NCI-H82 treated with DMSO at 0.1 percent for 48 hours (cell line): ENCODE measurements around the gene CCDC12.
"Not testable (repeated sequence)": the region's sequence is repeated elsewhere in the genome, so short reads cannot be mapped to it uniquely, and the experiment has no call there.

Source experiments
- DNase-seq: peaks from one replicate; lab custom pipeline; 2025; ENCODE audit not compliant: unreplicated experiment; lab: John Stamatoyannopoulos, UW

CCDC12 gene

DNA sequence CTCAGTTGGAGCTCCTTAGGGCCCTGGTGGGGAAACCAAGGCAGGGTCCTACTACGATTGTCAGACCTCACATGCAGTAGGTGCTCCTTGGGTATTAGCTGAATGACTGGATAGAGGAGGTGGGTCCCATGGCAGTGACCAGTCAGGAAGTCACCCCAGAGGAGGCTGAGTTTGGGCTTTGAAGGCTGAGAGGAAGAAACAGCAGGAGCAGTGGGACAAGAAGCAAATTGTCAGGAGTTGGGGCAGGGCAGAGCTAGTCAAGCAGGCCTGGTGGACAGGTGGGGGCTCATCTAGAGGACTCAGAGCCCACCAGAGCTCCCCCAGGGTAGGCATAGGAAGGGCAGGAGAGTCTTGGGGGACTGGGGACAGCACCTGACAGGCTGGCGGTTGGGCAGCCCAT, 6.0 kb upstream of the CCDC12 start:
- no peak for DNase-seq

- no peak for DNase-seq
Measured at GRCh38 chr3:46981932-46982471, 5.5 kb upstream of the CCDC12 start.

GRCh38 chr3:46979958-46980497, 3.5 kb upstream of the CCDC12 start:
- DNase-seq: no peak

DNA sequence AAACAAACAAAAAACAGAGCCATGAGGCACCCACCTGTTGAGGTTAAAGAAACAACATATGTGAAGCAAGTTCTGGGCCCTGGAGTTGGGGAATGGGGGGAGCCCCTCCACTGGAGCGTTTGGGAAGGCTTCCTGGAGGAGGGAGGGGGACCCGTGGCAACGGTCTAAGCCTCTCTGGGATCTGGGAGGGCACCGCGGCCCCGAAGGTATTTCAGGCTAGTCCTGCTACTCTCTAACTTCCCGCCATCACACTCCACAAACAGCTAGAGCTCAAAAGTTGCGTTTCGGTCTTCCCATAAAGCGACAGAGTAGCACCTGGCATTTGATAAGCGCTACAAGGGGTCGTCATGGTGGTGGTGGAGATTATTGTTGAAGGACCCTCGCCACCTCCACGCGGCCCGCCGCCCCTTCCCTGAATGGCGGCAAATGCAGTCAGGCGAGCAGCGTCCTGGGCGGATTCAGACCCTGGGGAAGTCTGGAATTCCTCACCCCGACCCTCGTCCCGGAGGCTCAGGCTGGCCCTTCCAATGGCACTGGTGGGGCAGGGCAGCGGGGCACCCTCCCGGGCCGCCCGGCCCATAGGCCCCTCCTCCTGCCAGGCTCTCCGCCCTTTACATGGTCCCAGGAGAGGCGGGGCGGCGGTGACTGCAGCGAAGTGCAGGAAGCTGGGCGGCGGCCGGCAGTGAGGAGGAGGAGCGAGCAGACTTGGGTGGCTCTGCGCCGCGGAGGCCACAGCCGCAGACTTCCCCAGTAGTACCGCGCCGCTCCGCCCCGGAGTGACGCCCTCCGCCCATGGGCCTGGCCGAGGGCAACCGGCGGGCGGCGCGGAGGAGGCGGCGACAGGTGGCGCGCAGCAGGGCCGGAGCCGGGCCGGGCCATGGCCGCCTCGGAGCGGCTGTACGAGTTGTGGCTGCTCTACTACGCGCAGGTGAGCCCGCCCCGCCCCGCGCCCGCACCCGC, 2.7 kb upstream of the CCDC12 start, which contains the start of gene NBEAL2:
TSS of gene NBEAL2 (plus strand) at position 682 of the 960 bp plus-strand sequence. CDS start at position 878, 196 bp downstream.
- peak; percentile 87 for DNase-seq

DNA sequence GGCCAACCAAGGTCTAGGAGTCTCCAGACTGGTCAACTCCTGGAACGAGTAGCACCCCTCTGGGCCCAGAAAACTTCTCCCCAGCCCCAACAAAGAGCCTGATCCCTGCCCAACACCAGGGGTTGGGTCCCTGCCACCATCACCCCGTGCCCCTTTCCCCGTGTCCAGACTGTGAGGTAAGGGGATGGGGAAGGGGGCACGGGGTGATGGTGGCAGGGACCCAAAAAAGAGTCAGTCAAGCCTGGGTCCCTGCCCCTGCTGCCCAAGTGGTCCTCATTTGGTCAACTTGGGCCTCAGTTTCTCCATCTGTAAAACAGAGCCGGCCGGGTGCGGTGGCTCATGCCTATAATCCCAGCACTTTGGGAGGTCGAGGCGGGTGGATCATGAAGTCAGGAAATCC, 1.8 kb upstream of the CCDC12 start:
- no peak for DNase-seq

- DNase-seq: no peak
Measured at GRCh38 chr3:46977811-46978195, 1.3 kb upstream of the CCDC12 start.

- no peak for DNase-seq
Measured at GRCh38 chr3:46974421-46975171, 1.9 kb downstream of the CCDC12 start.

- no peak for DNase-seq
Measured at GRCh38 chr3:46972396-46972795, 4.1 kb downstream of the CCDC12 start.

- DNase-seq: no peak
Measured at GRCh38 chr3:46971742-46972141, 4.8 kb downstream of the CCDC12 start.

- DNase-seq: no peak
Measured at GRCh38 chr3:46971151-46971550, 5.4 kb downstream of the CCDC12 start.

DNA sequence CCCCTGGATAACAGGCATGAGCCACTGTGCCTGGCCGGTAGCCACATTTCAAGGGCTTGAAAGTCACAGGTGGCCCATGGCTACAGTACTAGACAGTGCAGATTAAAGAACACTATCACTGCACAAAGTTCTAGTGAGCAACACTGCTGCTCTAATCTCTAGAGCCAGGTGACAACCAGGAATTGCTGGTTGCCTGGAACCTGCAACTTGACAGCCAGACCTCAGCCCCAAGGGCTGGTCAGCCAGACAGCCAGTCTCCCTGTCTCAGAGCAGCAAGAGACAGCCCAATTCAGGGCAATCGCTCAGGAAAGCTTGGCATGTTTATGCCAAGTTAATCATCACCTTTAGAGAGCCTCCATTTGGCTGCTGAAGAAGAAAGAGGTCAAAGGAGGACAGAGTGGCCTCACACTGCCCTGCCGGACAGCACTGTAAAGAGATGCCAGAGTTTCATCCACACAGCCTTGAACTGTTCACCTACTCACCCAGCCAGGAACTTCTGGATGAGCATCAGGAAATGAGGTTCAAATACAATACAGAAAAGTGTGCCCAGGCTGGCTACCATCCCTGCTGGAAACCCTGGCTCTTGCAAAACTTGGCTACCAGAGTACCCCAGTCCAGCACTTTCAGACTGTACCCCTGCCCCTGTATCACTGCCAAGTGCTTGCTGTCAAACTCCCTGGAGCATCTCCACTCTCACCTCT, 6.0 kb downstream of the CCDC12 start:
- no peak for DNase-seq

DNA sequence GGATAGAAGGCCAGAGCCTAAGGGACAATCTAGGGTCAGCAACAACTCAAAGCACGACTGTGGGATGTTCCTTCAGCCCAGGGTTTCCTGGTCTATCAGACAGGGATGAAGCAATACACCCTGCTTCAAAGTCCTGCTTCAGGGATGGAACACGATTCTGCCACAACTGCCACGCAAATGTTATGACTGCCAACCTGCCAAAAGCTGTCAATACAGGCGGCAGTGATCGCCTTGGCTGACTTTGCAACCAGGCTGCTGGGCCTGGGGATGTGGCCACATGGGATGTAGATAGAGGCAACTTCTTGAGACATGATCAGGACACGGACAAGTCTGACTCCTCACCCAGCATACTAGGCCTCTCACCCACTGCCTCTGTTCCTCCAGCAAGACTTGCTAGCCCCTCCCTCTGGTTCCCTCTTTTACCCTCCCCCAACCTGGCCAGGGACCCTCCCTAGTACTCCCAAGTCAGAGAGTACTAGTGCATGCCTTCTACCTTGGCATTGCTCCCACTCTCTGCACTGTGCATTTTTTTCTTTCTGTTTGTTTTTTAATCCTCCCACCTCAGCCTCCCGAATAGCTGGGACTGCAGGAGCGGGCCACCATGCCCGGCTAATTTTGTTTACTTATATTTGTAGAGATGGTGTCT, 7.6 kb downstream of the CCDC12 start:
- no peak for DNase-seq

DNA sequence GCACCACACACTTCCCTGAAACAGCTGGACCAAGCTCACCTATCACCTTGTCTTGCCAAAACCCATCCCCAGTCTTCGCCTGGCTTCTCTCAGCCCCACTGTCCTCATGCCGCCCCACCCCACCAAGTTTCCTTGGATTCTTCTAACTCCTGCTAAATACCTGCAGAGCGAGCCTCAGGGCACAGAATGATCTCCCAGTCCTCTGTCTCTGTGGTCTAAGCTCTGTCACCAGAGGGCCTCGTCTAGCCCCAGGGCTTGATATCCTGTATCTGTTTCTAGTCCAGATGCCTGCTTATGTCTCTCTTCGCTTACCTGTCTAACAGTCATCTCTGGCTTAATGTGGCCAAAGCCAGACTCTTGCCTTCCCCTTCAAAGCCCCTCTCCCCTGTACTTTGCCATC, 9.7 kb downstream of the CCDC12 start:
- no peak for DNase-seq

GRCh38 chr3:46965151-46965550, 11.4 kb downstream of the CCDC12 start:
- DNase-seq: no peak

DNA sequence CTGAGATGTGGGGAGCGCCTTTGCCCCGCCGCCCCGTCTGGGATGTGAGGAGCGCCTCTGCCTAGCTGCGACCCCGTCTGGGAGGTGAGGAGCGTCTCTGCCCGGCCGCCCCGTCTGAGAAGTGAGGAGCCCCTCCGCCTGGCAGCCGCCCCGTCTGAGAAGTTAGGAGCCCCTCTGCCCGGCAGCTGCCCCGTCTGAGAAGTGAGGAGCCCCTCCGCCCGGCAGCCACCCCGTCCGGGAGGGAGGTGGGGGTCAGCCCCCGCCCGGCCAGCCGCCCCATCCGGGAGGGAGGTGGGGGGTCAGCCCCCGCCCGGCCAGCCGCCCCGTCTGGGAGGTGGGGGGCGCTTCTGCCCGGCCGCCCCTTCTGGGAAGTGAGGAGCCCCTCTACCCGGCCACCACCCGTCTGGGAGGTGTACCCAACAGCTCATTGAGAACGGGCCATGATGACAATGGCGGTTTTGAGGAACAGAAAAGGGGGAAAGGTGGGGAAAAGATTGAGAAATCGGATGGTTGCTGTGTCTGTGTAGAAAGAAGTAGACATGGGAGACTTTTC, 12.4 kb downstream of the CCDC12 start:
- not testable (repeated sequence) for DNase-seq

GRCh38 chr3:46962990-46963389, 13.6 kb downstream of the CCDC12 start:
- no peak for DNase-seq

GRCh38 chr3:46962427-46962826, 14.1 kb downstream of the CCDC12 start:
- DNase-seq: no peak

DNA sequence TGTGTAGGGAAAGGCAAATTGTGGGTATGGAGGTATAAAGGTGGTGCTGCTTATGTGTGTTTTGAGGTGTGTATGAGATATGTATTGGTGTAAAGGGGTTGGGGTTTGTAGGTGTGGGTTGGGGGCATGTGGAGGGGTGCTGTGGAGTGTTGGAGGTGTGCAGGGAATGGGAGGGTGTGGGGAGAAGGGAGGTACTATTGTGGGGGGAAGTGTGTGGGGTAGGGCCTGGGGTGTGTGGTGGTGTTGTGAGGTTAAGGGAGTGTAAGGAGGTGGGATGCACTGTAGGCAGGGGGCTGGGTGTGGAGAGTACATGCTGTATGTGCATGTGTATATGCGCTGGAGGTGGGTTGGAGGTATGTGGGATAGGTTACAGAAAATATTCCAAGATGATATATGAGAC, 15.7 kb downstream of the CCDC12 start:
- no peak for DNase-seq

- no peak for DNase-seq
Measured at GRCh38 chr3:46960081-46960701, 16.4 kb downstream of the CCDC12 start.

GRCh38 chr3:46959161-46959511, 17.4 kb downstream of the CCDC12 start:
- DNase-seq: no peak
